Endodermal cell (in vitro differentiated cells): ENCODE results near the gene GSTA2. TPM values are rescaled to one million over a fixed set of nuclear protein-coding genes. Genes with fewer than 3 reads are reported as not detected.
A peak's percentile ranks its signal among the peaks of the same experiment; 100 is the strongest.
"Not testable (repeated sequence)": the region's sequence is repeated elsewhere in the genome, so short reads cannot be mapped to it uniquely, and the experiment has no call there.

Experiments
- DNase-seq: peaks from one replicate; pipeline ENCODE4 v3.0.0-alpha.2; 2017
- H3K27ac ChIP-seq: 2 replicates; pipeline ENCODE4 v1.5.1; 2013; ENCODE audit warnings: mild to moderate bottlenecking, low read depth, low read length, moderate library complexity
- H3K27me3 ChIP-seq: 2 replicates; pipeline ENCODE4 v1.6.1; 2013; ENCODE audit warnings: mild to moderate bottlenecking, low read length, moderate library complexity; ENCODE audit not compliant: insufficient read depth, control insufficient read depth, poor library complexity, severe bottlenecking
- H3K36me3 ChIP-seq: 2 replicates; pipeline ENCODE4 v1.7.0; 2013; ENCODE audit warnings: mild to moderate bottlenecking, low read length, moderate library complexity; ENCODE audit not compliant: control insufficient read depth, insufficient read depth
- H3K4me1 ChIP-seq: one replicate; pipeline ENCODE4 v1.7.0; 2013; ENCODE audit warnings: low read length; ENCODE audit not compliant: control insufficient read depth, insufficient read depth
- H3K4me3 ChIP-seq: 2 replicates; pipeline ENCODE4 v1.5.1; 2013; ENCODE audit warnings: mild to moderate bottlenecking, low read length, moderate library complexity
- H3K9ac ChIP-seq: 2 replicates; pipeline ENCODE4 v1.6.1; 2013; ENCODE audit warnings: mild to moderate bottlenecking, low read length, moderate library complexity; ENCODE audit not compliant: poor library complexity, severe bottlenecking; ENCODE audit errors: extremely low read depth
- H3K9me3 ChIP-seq: 2 replicates; pipeline ENCODE4 v1.6.1; 2013; ENCODE audit warnings: mild to moderate bottlenecking, low read length, moderate library complexity; ENCODE audit not compliant: control insufficient read depth
- H3K27ac Mint-ChIP-seq: 2 replicates; pipeline ENCODE4 v1.8.0; 2020; ENCODE audit warnings: mixed read lengths
- H3K27me3 Mint-ChIP-seq: 2 replicates; pipeline ENCODE4 v1.8.0; 2021; ENCODE audit warnings: mild to moderate bottlenecking, mixed read lengths; ENCODE audit not compliant: insufficient read depth
- H3K36me3 Mint-ChIP-seq: 2 replicates; pipeline ENCODE4 v1.8.0; 2020; ENCODE audit warnings: low read depth, mixed read lengths
- H3K4me1 Mint-ChIP-seq: 2 replicates; pipeline ENCODE4 v1.8.0; 2020; ENCODE audit warnings: mixed read lengths
- H3K4me3 Mint-ChIP-seq: 2 replicates; pipeline ENCODE4 v1.8.0; 2020; ENCODE audit warnings: mild to moderate bottlenecking, moderate library complexity, mixed read lengths
- H3K9me3 Mint-ChIP-seq: 2 replicates; pipeline ENCODE4 v1.8.0; 2020; ENCODE audit warnings: mild to moderate bottlenecking, mixed read lengths
- WGBS, 2 experiments: methylation state at CpG; one replicate each; pipeline versions ENCODE4 v1.1.5 to v1.1.7; 2013; ENCODE audit warnings: missing lambda C conversion rate in 2 of 2, mixed read lengths in 1 of 2; ENCODE audit not compliant: insufficient coverage in 1 of 2, insufficient read length in 1 of 2; 5-methylcytosine and 5-hydroxymethylcytosine counted together
- total RNA-seq, 2 donors: library from RNA; stranded (reverse); fragmentation: NEBNext Ultra II Directional in 1 of 2; extraction: Animal tissue kit (Norgen Biotek cat#: 25700) in 1 of 2; gene quantifications; 2 replicates in 1 of 2; 3 replicates in 1 of 2; pipeline ENCODE4 v1.2.1, GENCODE V29; 2021
- TF ChIP-seq, protein P1 (sequence below): fragments of 200-600 bp; sonication (generic); conservative IDR thresholded peaks from 2 replicates; pipeline ENCODE4 v1.5.0; 2021; ENCODE audit warnings: antibody characterized with exemption, mild to moderate bottlenecking

Gene GSTA2
- total RNA-seq, 2 donors from 2014 or later: 1.6 to 5.0 TPM

DNA sequence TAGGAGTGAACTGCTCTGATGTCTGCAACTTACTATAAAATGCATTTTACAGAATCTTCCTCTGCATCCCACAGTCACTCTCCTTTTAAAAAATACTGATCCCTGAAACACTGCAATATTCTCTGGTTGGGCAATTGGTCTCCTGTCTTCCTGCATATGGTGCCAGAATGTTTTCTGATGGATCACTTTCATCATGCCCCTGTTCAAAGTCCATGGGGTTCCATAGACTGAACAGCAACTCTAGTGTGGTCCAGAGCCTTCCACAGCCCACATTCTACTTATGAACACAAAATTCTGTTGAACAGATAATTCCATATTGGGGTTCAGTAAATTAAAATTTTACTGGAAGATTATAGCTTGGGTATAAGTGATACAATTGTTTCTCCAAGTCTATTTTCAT is 11.0 kb downstream of the GSTA2 start:
- H3K4me3 ChIP-seq: no peak overlapping the region
- H3K9ac ChIP-seq: no peak overlapping the region
- DNase-seq: no peak
- TF ChIP-seq, protein P1, sequence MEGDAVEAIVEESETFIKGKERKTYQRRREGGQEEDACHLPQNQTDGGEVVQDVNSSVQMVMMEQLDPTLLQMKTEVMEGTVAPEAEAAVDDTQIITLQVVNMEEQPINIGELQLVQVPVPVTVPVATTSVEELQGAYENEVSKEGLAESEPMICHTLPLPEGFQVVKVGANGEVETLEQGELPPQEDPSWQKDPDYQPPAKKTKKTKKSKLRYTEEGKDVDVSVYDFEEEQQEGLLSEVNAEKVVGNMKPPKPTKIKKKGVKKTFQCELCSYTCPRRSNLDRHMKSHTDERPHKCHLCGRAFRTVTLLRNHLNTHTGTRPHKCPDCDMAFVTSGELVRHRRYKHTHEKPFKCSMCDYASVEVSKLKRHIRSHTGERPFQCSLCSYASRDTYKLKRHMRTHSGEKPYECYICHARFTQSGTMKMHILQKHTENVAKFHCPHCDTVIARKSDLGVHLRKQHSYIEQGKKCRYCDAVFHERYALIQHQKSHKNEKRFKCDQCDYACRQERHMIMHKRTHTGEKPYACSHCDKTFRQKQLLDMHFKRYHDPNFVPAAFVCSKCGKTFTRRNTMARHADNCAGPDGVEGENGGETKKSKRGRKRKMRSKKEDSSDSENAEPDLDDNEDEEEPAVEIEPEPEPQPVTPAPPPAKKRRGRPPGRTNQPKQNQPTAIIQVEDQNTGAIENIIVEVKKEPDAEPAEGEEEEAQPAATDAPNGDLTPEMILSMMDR: no peak
- Mint-ChIP-seq H3K4me1 (peaks cover 8% of the 10 kb centered on the region), H3K27ac (no peak overlapping the region), H3K36me3 (peaks cover 3% of the 10 kb centered on the region), H3K4me3 (no peak overlapping the region), H3K9me3 (peaks cover 10% of the 10 kb centered on the region), H3K27me3 (no peaks in the 10 kb centered on the region)
- no peak overlapping the region for H3K27ac ChIP-seq
- no peaks in the 10 kb centered on the region for H3K36me3 ChIP-seq
- H3K27me3 ChIP-seq: no peaks in the 10 kb centered on the region
- no peaks in the 10 kb centered on the region for H3K9me3 ChIP-seq
- no peaks in the 10 kb centered on the region for H3K4me1 ChIP-seq

DNA sequence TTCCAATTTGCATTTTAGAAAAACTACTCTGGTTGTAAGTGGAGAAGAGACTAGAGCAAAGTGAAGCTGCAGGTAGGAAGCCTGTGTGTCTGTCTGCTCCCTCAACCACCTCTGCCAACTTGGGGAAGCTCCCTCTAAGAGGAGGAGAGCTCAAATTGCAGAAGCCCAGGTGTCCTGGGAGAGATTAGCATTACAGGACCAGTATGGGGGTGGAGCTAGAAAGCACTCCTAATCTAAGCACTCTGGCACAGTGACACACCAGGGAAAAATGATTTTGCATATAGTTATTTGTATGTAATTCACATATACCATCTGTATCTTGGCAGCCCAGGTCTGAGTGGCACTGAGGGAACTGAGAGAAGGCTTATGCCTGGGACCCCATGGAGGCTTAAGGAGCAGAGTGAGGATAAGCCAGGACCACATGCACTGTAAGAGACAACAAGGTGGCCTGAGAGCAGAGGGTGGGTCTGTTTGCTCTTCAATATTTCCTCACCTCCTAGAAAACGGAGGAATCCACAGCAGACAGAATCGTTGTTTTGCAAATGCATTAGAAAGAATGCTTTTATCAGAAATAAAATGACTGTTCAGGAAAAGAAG is 13.6 kb downstream of the GSTA2 start:
- H3K4me1 ChIP-seq: no peaks in the 10 kb centered on the region
- no peaks in the 10 kb centered on the region for H3K27me3 ChIP-seq
- no peak for DNase-seq
- H3K4me3 ChIP-seq: no peak overlapping the region
- no peak overlapping the region for H3K27ac ChIP-seq
- H3K36me3 Mint-ChIP-seq: peaks cover 3% of the 10 kb centered on the region
- no peak overlapping the region for H3K9ac ChIP-seq
- H3K9me3 Mint-ChIP-seq: peaks cover 10% of the 10 kb centered on the region
- H3K4me3 Mint-ChIP-seq: no peak overlapping the region
- H3K36me3 ChIP-seq: no peaks in the 10 kb centered on the region
- TF ChIP-seq, protein P1: no peak
- WGBS, 2 experiments: 33 to 87% methylated on average over 1 to 2 of the region's 2 CpGs
- no peaks in the 10 kb centered on the region for H3K27me3 Mint-ChIP-seq
- peaks cover 8% of the 10 kb centered on the region for H3K4me1 Mint-ChIP-seq
- peak overlapping the region; percentile 67 for H3K27ac Mint-ChIP-seq
- H3K9me3 ChIP-seq: no peaks in the 10 kb centered on the region

DNA sequence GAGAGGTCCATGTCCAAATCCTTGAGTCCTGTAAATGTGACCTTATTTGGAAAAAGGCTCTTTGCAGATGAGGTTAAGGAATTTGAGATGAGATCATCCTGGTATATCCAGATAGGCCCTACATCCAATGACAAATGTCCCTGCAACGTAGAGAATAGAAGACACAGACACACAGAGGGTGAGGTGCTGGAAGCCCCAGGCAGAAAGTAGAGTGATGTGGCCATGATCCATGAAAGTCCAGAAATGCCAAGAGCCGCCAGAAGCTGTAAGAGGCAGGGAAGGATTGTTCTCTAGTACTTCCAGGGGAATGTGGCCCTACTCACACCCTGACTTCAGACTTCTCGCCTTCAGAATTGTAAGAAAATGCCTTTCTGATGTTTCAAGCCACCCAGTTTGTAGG is 16.0 kb downstream of the GSTA2 start:
- H3K27me3 ChIP-seq, H3K4me3 ChIP-seq, DNase-seq, H3K27ac ChIP-seq, H3K9ac ChIP-seq, H3K27ac Mint-ChIP-seq, H3K36me3 ChIP-seq, H3K4me1 ChIP-seq, H3K36me3 Mint-ChIP-seq, H3K27me3 Mint-ChIP-seq, H3K9me3 ChIP-seq, H3K4me1 Mint-ChIP-seq, H3K4me3 Mint-ChIP-seq: not testable (repeated sequence)
- WGBS, 2 experiments: 43 to 89% methylated on average over 1 to 3 of the region's 3 CpGs
- H3K9me3 Mint-ChIP-seq: peaks cover 10% of the 10 kb centered on the region

DNA sequence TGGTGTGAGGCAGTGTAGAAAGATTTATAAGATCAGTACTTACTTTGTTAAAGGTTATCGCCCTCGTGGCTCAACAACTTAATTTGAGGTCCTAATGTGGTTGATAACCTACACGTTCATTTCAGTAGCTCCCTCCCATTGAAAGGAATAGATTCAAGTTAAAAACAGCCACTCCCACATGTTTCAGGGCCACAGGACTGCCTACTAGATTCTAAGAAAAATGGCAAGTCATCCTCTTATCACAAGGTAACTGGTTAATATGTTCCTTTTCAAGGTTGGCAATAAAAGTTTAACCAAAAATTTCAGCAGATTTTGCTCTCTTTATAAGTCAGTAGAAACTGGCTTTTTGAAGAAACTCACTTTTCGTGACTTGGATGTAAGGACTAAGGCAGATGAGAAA is 17.1 kb downstream of the GSTA2 start:
- no peaks in the 10 kb centered on the region for H3K9me3 ChIP-seq
- no peak overlapping the region for H3K27ac Mint-ChIP-seq
- H3K27me3 Mint-ChIP-seq: peaks cover 2% of the 10 kb centered on the region
- no peak overlapping the region for H3K27ac ChIP-seq
- H3K27me3 ChIP-seq: no peaks in the 10 kb centered on the region
- H3K9me3 Mint-ChIP-seq: peaks cover 6% of the 10 kb centered on the region
- H3K9ac ChIP-seq: no peak overlapping the region
- WGBS, 2 experiments: 92 to 100% methylated on average over 4 of the region's 4 CpGs
- no peak overlapping the region for H3K4me3 ChIP-seq
- TF ChIP-seq, protein P1: no peak
- DNase-seq: no peak
- H3K4me3 Mint-ChIP-seq: no peak overlapping the region
- no peaks in the 10 kb centered on the region for H3K36me3 ChIP-seq
- H3K36me3 Mint-ChIP-seq: peaks cover 3% of the 10 kb centered on the region
- H3K4me1 ChIP-seq: no peaks in the 10 kb centered on the region
- peaks cover 8% of the 10 kb centered on the region for H3K4me1 Mint-ChIP-seq
